ENCODE results near the gene METTL16.

Gene METTL16

DNA sequence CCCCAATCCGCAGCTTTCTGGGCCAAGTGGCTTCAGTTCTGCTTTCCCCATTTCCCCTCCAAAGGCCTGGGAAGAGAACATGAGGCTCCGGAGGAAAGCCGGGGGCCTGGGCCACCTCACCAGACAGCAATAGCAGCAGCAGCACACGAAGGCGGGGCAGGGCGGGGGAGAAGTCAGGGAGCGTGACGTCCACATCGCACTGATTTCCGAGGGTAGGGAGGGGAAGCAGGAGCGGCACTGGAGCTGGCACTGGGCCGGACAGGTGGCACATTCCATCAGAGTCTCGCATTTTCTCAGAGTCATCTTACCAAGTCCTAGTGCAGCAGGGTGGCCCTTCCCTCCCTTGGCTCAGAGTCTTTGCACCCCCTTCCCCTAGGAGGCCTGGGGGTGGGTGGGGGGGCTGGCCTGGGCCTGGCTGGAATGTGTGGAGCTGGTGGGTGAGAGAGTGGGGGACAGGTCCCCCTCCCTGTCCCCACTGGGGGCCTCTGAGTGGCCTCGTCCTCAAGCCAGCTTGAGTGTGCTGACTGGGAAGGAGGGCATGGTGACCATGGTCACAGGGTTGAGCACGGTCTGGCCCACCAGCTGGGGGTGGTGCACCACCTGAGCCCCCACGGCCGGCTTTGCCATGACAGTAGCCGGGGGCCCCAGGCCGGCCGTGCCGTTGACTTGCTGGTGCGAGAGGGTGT is 125.1 kb downstream of the METTL16 start:
- no peak overlapping the region for H3K4me3 ChIP-seq (ENCODE audit: low read depth, low read length)
- in situ Hi-C loops (cut with HindIII; ENCODE audit: low sequenced_read_pairs): no loop called here
- TF ChIP-seq, protein P1, sequence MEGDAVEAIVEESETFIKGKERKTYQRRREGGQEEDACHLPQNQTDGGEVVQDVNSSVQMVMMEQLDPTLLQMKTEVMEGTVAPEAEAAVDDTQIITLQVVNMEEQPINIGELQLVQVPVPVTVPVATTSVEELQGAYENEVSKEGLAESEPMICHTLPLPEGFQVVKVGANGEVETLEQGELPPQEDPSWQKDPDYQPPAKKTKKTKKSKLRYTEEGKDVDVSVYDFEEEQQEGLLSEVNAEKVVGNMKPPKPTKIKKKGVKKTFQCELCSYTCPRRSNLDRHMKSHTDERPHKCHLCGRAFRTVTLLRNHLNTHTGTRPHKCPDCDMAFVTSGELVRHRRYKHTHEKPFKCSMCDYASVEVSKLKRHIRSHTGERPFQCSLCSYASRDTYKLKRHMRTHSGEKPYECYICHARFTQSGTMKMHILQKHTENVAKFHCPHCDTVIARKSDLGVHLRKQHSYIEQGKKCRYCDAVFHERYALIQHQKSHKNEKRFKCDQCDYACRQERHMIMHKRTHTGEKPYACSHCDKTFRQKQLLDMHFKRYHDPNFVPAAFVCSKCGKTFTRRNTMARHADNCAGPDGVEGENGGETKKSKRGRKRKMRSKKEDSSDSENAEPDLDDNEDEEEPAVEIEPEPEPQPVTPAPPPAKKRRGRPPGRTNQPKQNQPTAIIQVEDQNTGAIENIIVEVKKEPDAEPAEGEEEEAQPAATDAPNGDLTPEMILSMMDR (IDR thresholded peaks at IDR 0.05; ENCODE audit: low read depth, low read length, missing control alignments): no peak
- no peak for DNase-seq (ENCODE audit: low read depth)

DNA sequence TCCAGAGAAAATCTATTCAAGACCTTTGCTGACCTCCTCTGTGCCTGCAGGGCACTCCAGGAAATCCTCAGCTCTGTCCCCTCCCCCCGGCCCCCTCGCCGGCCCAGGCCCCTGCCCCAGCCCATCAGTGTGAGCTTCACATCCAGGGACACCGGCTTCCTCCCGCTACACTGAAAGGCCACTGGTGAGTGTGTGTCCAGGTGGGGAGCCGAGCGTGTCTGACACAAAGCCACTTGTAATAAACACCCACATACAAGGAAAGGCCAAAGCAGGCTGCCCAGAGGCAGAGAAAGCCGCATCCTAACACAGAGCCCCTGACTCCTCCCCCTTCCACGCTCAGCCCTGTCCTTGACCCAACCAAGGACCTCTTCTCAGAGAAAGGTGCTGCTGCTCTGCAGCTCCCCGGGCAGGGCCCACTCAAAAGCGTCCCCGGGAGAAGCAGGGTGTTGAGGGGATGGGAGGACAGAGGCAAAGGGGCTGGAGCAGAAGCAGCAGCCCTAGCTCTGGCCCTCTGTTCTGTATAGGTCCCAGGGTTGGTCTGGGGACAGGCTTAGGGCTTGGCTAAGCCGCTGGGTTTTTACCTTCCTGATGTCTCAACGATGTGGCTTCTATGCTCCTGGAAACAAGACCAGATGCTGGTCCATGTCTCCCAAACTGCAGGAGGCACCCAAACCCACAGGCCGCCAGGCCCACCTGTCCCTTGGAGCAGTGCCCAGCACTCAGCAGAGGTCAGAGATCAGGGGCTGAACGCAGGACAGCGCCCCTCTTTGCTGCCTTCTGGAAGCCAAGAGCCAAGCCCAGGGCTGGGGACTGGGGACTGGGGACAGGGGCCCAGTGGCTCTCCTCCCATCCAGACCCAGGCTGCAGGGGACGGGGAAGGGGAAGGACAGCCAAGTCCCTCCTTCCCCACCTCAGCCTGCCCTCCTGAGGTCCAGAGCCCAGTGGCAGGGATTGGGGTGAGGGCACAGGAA is 126.2 kb downstream of the METTL16 start:
- TF ChIP-seq, protein P1 (IDR thresholded peaks at IDR 0.05; ENCODE audit: low read depth, low read length, missing control alignments): no peak
- in situ Hi-C loops (cut with HindIII; ENCODE audit: low sequenced_read_pairs): no loop called here
- no peak overlapping the region for H3K4me3 ChIP-seq (ENCODE audit: low read depth, low read length)
- no peak for DNase-seq (ENCODE audit: low read depth)

DNA sequence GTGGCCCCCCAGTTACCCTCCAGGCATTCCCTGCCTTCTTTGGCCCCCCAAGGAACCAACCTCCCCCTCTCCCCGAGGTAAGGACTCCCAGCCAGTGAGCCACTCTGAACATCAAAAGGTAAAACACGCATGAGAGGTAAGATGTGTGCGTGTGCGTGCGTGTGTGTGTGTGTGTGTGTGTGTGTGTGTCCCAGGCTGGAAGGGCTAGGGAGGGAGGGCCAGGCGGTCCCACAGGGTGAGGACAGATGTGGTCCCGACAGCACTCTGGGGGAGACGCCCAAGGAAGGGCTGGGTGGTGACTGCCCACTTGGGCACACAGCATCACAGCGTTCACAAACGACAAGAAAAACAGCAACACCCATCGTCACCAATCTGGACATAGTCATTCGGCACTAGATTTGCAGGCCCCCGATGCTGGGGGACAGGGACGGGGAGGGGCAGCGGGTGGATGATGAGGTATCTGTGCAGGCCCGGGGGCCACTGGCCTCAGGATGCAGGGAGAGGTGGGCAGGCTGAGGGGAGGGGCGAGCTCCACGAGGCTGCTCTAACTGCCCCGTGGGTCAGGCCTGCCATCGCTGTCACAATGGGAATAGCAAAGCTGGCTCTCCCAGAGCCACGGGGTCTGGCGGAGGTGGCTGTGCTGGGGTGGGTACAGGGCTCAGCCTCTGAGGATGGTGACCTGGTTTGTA is 127.1 kb downstream of the METTL16 start:
- no peak for DNase-seq (ENCODE audit: low read depth)
- no peak overlapping the region for H3K4me3 ChIP-seq (ENCODE audit: low read depth, low read length)
- TF ChIP-seq, protein P1 (IDR thresholded peaks at IDR 0.05; ENCODE audit: low read depth, low read length, missing control alignments): no peak
- in situ Hi-C loops (cut with HindIII; ENCODE audit: low sequenced_read_pairs): no loop called here

DNA sequence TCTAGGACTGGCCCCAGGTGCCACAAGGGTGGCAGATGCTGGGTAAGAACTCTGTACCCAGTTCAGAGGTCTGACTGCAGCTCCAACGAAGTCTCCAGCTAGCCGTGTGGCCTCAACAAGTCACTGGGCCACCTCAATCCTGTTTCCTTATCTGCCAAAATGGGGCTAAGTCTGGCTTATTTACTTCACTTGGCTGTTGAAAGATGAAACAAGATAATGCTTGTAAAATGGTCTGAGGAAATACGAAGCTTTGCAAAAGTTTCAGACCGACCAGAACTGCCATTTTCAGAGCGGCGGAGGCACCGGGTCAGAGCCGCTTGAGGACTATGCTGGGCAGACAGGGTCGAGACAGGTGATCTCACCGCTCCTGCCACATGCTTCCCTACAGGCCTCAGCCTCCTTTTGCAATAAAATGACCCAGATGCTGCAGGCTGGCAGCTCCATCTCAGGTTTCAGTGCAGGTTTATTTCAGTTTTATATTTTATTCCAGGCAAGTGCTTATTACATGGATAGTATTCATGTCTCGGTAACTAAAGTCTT is 128.0 kb downstream of the METTL16 start:
- TF ChIP-seq, protein P1 (IDR thresholded peaks at IDR 0.05; ENCODE audit: low read depth, low read length, missing control alignments): no peak
- no peak overlapping the region for H3K4me3 ChIP-seq (ENCODE audit: low read depth, low read length)
- DNase-seq (ENCODE audit: low read depth): no peak
- in situ Hi-C loops (cut with HindIII; ENCODE audit: low sequenced_read_pairs): no loop called here

DNA sequence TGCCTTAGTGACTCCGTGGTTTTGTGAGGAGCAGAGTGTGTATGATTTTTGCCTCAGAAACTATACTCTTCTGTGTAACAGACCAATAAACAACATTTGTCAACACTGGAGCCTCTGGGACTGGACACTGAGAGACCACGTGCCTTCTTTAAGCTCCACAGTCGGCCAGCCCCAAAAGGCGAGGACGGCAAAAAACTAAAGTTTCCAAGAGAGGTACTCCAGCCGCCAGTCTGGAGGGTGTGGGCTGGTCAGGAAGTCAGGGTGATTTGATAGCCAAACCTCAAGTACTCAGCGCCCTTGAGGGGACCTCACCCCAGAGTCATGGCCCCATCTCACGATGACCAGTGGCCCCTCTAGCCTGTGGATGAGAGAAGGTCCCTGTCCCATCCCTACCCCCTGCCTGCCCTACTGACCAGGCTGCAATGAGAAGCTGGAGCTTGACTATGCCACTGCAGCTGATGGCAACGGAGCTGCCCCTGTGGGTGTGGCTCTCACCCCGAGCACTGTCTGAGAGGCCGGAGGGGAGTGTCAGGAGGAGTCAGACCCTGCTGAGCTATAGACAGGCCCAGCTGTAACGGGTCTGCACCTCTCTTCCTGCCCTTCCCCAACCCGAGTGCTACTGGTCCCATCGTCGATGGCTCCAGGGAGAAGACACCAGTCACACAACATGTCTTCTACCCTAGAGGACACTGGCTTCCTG is 130.6 kb downstream of the METTL16 start:
- TF ChIP-seq, protein P1 (IDR thresholded peaks at IDR 0.05; ENCODE audit: low read depth, low read length, missing control alignments): no peak
- H3K4me3 ChIP-seq (ENCODE audit: low read depth, low read length): no peak overlapping the region
- no peak for DNase-seq (ENCODE audit: low read depth)
- in situ Hi-C loops (cut with HindIII; ENCODE audit: low sequenced_read_pairs): no loop called here
